ENCODE results near the gene TSPAN33. TPM values are rescaled to one million over a fixed set of nuclear protein-coding genes. Genes with fewer than 3 reads are reported as not detected.

The TSPAN33 gene
- total and polyA plus RNA-seq, 2 of the 13 experiments (the other 11 are each of a cell fraction or from before 2014, with no cell fraction given) = 15.3 to 16.5 TPM

DNA sequence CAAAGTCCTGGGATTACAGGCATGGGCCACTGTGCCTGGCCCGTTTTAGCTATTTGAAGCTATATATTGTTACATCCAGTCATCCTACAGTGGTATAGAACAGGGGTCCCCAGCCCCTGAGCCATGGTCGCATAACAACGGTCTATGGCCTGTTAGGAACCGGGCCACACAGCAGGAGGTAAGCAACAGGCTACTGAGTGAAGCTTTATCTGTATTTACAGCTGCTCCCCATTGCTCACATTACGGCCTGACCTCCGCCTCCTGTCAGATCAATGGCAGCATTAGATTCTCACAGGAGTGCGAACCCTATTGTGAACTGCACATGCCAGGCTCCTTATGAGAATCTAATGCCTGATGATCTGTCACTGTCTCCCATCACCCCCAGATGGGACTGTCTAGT lies 26.3 kb upstream of the TSPAN33 start:
- H3K9ac ChIP-seq (ENCODE audit: insufficient read depth, low read depth, low read length) = no peak overlapping the region
- no peak overlapping the region for H3K27ac ChIP-seq (ENCODE audit: extremely low read length, insufficient read depth, low read length)
- FAIRE-seq (no peak), ATAC-seq (no peak), DNase-seq (ENCODE audit: low spot score) (no peak)
- no peak overlapping the region for H2AFZ ChIP-seq (ENCODE audit: low read length)
- H3K4me3 ChIP-seq (replicated peaks in 1 of 3; ENCODE audit: insufficient read depth in 1 of 3, low read depth in 2 of 3, low read length in 3 of 3) = no peak overlapping the region
- in situ Hi-C loops (cut with HindIII; ENCODE audit: extremely low pct_ligation_motif_present, low pct_unique_long_range_greater_than_20kb) (no loop called here), intact Hi-C loops (cut with micrococcal nuclease; ENCODE audit: unreplicated experiment) (no loop called here)
- no TSS peak for BruUV-seq (replicated peaks)
- H3K79me2 ChIP-seq (ENCODE audit: insufficient read depth, low read length) = no peaks in the 10 kb centered on the region
- ChIA-PET POLR2A (no interaction called here), CTCF (ENCODE audit: low intra/inter-chr PET ratio, low total read pairs) (no interaction called here)
- no peaks in the 10 kb centered on the region for H4K20me1 ChIP-seq (ENCODE audit: insufficient read depth, low read length)
- H3K36me3 ChIP-seq (replicated peaks in 1 of 2; ENCODE audit: control insufficient read depth in 1 of 2, insufficient read depth in 2 of 2, low read length in 2 of 2) = no peaks in the 10 kb centered on the region
- H3K4me2 ChIP-seq (ENCODE audit: low read depth, low read length) = no peak overlapping the region
- 0 out of 5 replicates have a peak, but pooled peaks cover 0 to 2% of the 10 kb centered on the region in 2 experiments for H3K27me3 ChIP-seq (ENCODE audit: control insufficient read depth in 1 of 2, insufficient read depth in 2 of 2, low read length in 2 of 2)
- WGBS (ENCODE audit: low lambda C conversion rate) = 78% methylated on average over 5 of the region's 7 CpGs
- TF ChIP-seq, protein P1, sequence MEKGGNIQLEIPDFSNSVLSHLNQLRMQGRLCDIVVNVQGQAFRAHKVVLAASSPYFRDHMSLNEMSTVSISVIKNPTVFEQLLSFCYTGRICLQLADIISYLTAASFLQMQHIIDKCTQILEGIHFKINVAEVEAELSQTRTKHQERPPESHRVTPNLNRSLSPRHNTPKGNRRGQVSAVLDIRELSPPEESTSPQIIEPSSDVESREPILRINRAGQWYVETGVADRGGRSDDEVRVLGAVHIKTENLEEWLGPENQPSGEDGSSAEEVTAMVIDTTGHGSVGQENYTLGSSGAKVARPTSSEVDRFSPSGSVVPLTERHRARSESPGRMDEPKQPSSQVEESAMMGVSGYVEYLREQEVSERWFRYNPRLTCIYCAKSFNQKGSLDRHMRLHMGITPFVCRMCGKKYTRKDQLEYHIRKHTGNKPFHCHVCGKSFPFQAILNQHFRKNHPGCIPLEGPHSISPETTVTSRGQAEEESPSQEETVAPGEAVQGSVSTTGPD (CRISPR knock-in tag; IDR thresholded peaks at IDR 0.05) = no peak
- H3K9me3 ChIP-seq (ENCODE audit: low read length) = peaks cover 8% of the 10 kb centered on the region
- H3K4me1 ChIP-seq (ENCODE audit: insufficient read depth, low read length) = no peaks in the 10 kb centered on the region

DNA sequence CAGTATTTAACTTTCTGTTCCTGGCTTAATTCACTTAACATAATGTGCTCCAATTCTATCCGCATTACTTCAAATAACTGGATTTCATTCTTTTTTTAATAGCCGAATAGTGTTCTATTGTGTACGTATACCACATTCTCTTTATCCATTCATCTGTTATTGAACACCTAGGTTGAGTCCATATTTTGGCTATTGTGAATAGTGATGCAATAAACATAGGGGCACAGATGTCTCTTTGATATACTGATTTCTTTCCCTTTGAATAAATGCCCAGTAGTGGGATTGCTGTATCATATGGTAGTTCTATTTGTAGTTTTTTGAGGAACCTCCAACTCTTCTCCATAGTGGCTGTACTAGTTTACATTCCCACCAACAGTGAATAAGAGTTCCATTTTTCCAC lies 25.5 kb upstream of the TSPAN33 start:
- H3K4me2 ChIP-seq (ENCODE audit: low read depth, low read length) = no peak overlapping the region
- H3K27ac ChIP-seq (ENCODE audit: extremely low read length, insufficient read depth, low read length) = no peak overlapping the region
- 68% methylated on average over 3 of the region's 3 CpGs for WGBS (ENCODE audit: low lambda C conversion rate)
- no peaks in the 10 kb centered on the region for H3K36me3 ChIP-seq (replicated peaks in 1 of 2; ENCODE audit: control insufficient read depth in 1 of 2, insufficient read depth in 2 of 2, low read length in 2 of 2)
- CTCF ChIA-PET (ENCODE audit: low intra/inter-chr PET ratio, low total read pairs) = no interaction called here
- no peaks in the 10 kb centered on the region for H3K4me1 ChIP-seq (ENCODE audit: insufficient read depth, low read length)
- in situ Hi-C loops (cut with HindIII; ENCODE audit: extremely low pct_ligation_motif_present, low pct_unique_long_range_greater_than_20kb) (no loop called here), intact Hi-C loops (cut with micrococcal nuclease; ENCODE audit: unreplicated experiment) (no loop called here)
- no peak overlapping the region for H3K9ac ChIP-seq (ENCODE audit: insufficient read depth, low read depth, low read length)
- no peaks in the 10 kb centered on the region for H3K79me2 ChIP-seq (ENCODE audit: insufficient read depth, low read length)
- FAIRE-seq (no peak), DNase-seq (ENCODE audit: low spot score) (no peak), ATAC-seq (no peak)
- H2AFZ ChIP-seq (ENCODE audit: low read length) = no peak overlapping the region
- POLR2A ChIA-PET = no interaction called here
- H4K20me1 ChIP-seq (ENCODE audit: insufficient read depth, low read length) = no peaks in the 10 kb centered on the region
- TF ChIP-seq NFYB (CRISPR knock-in tag; IDR thresholded peaks at IDR 0.05) (no peak), FOXC1 (CRISPR knock-in tag; IDR thresholded peaks at IDR 0.05; ENCODE audit: borderline replicate concordance) (no peak), CHD4 (IDR thresholded peaks at IDR 0.05; ENCODE audit: borderline replicate concordance, low read length) (no peak), KLF9 (CRISPR knock-in tag; IDR thresholded peaks at IDR 0.05; ENCODE audit: low read depth) (no peak)
- TF ChIP-seq, protein P2, sequence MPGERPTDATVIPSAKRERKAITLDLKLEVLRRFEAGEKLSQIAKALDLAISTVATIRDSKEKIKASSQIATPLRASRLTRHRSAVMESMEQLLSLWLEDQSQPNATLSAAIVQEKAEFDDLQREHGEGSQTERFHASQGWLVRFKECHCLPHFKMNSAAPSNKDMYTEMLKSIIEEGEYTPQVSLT (CRISPR knock-in tag; IDR thresholded peaks at IDR 0.05; ENCODE audit: borderline replicate concordance, low read depth) = no peak
- TF ChIP-seq, protein P3, sequence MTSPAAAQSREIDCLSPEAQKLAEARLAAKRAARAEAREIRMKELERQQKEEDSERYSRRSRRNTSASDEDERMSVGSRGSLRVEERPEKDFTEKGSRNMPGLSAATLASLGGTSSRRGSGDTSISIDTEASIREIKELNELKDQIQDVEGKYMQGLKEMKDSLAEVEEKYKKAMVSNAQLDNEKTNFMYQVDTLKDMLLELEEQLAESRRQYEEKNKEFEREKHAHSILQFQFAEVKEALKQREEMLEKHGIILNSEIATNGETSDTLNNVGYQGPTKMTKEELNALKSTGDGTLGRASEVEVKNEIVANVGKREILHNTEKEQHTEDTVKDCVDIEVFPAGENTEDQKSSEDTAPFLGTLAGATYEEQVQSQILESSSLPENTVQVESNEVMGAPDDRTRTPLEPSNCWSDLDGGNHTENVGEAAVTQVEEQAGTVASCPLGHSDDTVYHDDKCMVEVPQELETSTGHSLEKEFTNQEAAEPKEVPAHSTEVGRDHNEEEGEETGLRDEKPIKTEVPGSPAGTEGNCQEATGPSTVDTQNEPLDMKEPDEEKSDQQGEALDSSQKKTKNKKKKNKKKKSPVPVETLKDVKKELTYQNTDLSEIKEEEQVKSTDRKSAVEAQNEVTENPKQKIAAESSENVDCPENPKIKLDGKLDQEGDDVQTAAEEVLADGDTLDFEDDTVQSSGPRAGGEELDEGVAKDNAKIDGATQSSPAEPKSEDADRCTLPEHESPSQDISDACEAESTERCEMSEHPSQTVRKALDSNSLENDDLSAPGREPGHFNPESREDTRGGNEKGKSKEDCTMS (CRISPR knock-in tag; conservative IDR thresholded peaks at IDR 0.05) = no peak
- TF ChIP-seq, protein P4, sequence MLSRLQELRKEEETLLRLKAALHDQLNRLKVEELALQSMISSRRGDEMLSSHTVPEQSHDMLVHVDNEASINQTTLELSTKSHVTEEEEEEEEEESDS (CRISPR knock-in tag; IDR thresholded peaks at IDR 0.05; ENCODE audit: borderline replicate concordance) = no peak
- H3K27me3 ChIP-seq (ENCODE audit: control insufficient read depth in 1 of 2, insufficient read depth in 2 of 2, low read length in 2 of 2) = 0 out of 5 replicates have a peak, but pooled peaks cover 0 to 2% of the 10 kb centered on the region in 2 experiments
- H3K4me3 ChIP-seq (replicated peaks in 1 of 3; ENCODE audit: insufficient read depth in 1 of 3, low read depth in 2 of 3, low read length in 3 of 3) = no peak overlapping the region
- peaks cover 8% of the 10 kb centered on the region for H3K9me3 ChIP-seq (ENCODE audit: low read length)
- BruUV-seq (replicated peaks) = no TSS peak

All from HepG2 (cell line).